Measurements from ENCODE around the gene BICD1. TPM values are rescaled to one million over a fixed set of nuclear protein-coding genes. Genes with fewer than 3 reads are reported as not detected.
A peak's percentile ranks its signal among the peaks of the same experiment; 100 is the strongest.
"Not testable (repeated sequence)": the region's sequence is repeated elsewhere in the genome, so short reads cannot be mapped to it uniquely, and the experiment has no call there.

Gene BICD1
- total and polyA plus RNA-seq, 9 donors = 7.7 to 16.9 (median 9.4) TPM

- Histone ChIP-seq H3K9me3 (replicated peaks; ENCODE audit: control insufficient read depth, low read depth, low read length) (no peaks in the 10 kb centered on the region), H3K27ac (ENCODE audit: low read length) (peak overlapping the region; percentile 60), H3K4me1 (ENCODE audit: control insufficient read depth, insufficient read depth, low read length) (peaks cover 3% of the 10 kb centered on the region), H3K36me3 (ENCODE audit: control insufficient read depth, insufficient read depth, low read length) (no peaks in the 10 kb centered on the region), H3K27me3 (ENCODE audit: control insufficient read depth, insufficient read depth, low read length) (no peaks in the 10 kb centered on the region), H3K4me3 (ENCODE audit: low read length) (no peak overlapping the region)
- peak; percentile 79 for DNase-seq
- 43% methylated on average over 2 of the region's 10 CpGs for WGBS (ENCODE audit: insufficient coverage)
Observed at GRCh38 chr12:32270818-32271710, 164.4 kb downstream of the BICD1 start.

DNA sequence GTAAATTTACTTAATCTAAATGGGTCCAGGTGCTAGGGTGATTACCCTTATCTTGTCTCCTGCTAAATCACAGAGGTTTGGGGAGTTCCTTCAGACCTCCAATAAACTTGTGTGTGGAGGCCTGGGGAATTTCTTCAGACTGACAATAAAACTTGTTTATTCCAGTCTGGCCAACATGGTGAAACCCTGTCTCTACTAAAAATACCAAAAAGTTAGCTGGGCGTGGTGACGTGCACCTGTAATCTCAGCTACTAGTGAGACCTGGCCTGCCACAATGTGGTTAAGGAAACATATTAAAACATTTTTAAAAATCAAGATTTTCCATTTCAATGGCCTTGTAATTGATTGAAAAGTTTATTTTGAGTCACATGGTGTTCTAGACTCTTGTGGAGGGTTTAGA is 165.8 kb downstream of the BICD1 start:
- H3K27ac ChIP-seq (ENCODE audit: low read length) = no peak overlapping the region
- H3K36me3 ChIP-seq (ENCODE audit: control insufficient read depth, insufficient read depth, low read length) = no peaks in the 10 kb centered on the region
- no peak overlapping the region for H3K4me3 ChIP-seq (ENCODE audit: low read length)
- no peaks in the 10 kb centered on the region for H3K27me3 ChIP-seq (ENCODE audit: control insufficient read depth, insufficient read depth, low read length)
- H3K4me1 ChIP-seq (ENCODE audit: control insufficient read depth, insufficient read depth, low read length) = peaks cover 3% of the 10 kb centered on the region
- DNase-seq = no peak
- no peaks in the 10 kb centered on the region for H3K9me3 ChIP-seq (replicated peaks; ENCODE audit: control insufficient read depth, low read depth, low read length)
- no CpG with 5 or more reads among the region's 2 CpGs for WGBS (ENCODE audit: insufficient coverage)

GRCh38 chr12:32273063-32273522 is 166.4 kb downstream of the BICD1 start:
- Histone ChIP-seq H3K27ac (ENCODE audit: low read length) (no peak overlapping the region), H3K27me3 (ENCODE audit: control insufficient read depth, insufficient read depth, low read length) (no peaks in the 10 kb centered on the region), H3K9me3 (replicated peaks; ENCODE audit: control insufficient read depth, low read depth, low read length) (no peaks in the 10 kb centered on the region), H3K36me3 (ENCODE audit: control insufficient read depth, insufficient read depth, low read length) (no peaks in the 10 kb centered on the region), H3K4me3 (ENCODE audit: low read length) (no peak overlapping the region), H3K4me1 (ENCODE audit: control insufficient read depth, insufficient read depth, low read length) (peaks cover 3% of the 10 kb centered on the region)
- WGBS (ENCODE audit: insufficient coverage) = 86% methylated on average over 2 of the region's 4 CpGs
- no peak for DNase-seq

- 25% methylated on average over 2 of the region's 7 CpGs for WGBS (ENCODE audit: insufficient coverage)
- Histone ChIP-seq H3K4me3 (ENCODE audit: low read length) (no peak overlapping the region), H3K27me3 (ENCODE audit: control insufficient read depth, insufficient read depth, low read length) (no peaks in the 10 kb centered on the region), H3K4me1 (ENCODE audit: control insufficient read depth, insufficient read depth, low read length) (peaks cover 3% of the 10 kb centered on the region), H3K27ac (ENCODE audit: low read length) (no peak overlapping the region), H3K9me3 (replicated peaks; ENCODE audit: control insufficient read depth, low read depth, low read length) (no peaks in the 10 kb centered on the region), H3K36me3 (ENCODE audit: control insufficient read depth, insufficient read depth, low read length) (no peaks in the 10 kb centered on the region)
- peak; percentile 22 for DNase-seq
Observed at GRCh38 chr12:32273712-32274111, 167.1 kb downstream of the BICD1 start.

- Histone ChIP-seq H3K27ac (ENCODE audit: low read length) (no peak overlapping the region), H3K4me3 (ENCODE audit: low read length) (no peak overlapping the region)
- no CpG with 5 or more reads among the region's 2 CpGs for WGBS (ENCODE audit: insufficient coverage)
Observed at GRCh38 chr12:32274665-32275064, 168.0 kb downstream of the BICD1 start.

GRCh38 chr12:32275520-32275919 is 168.9 kb downstream of the BICD1 start:
- 97% methylated on average over 17 of the region's 17 CpGs for WGBS (ENCODE audit: insufficient coverage)
- H3K27me3 ChIP-seq (ENCODE audit: control insufficient read depth, insufficient read depth, low read length); H3K27ac ChIP-seq (ENCODE audit: low read length); H3K4me1 ChIP-seq (ENCODE audit: control insufficient read depth, insufficient read depth, low read length); H3K36me3 ChIP-seq (ENCODE audit: control insufficient read depth, insufficient read depth, low read length); DNase-seq; H3K9me3 ChIP-seq (replicated peaks; ENCODE audit: control insufficient read depth, low read depth, low read length); H3K4me3 ChIP-seq (ENCODE audit: low read length): not testable (repeated sequence)

More at GRCh38 chr12:32274665-32275064, 168.0 kb downstream of the BICD1 start:
- no peak for DNase-seq
- Histone ChIP-seq H3K36me3 (ENCODE audit: control insufficient read depth, insufficient read depth, low read length) (no peaks in the 10 kb centered on the region), H3K4me1 (ENCODE audit: control insufficient read depth, insufficient read depth, low read length) (peaks cover 3% of the 10 kb centered on the region), H3K9me3 (replicated peaks; ENCODE audit: control insufficient read depth, low read depth, low read length) (no peaks in the 10 kb centered on the region), H3K27me3 (ENCODE audit: control insufficient read depth, insufficient read depth, low read length) (no peaks in the 10 kb centered on the region)

DNA sequence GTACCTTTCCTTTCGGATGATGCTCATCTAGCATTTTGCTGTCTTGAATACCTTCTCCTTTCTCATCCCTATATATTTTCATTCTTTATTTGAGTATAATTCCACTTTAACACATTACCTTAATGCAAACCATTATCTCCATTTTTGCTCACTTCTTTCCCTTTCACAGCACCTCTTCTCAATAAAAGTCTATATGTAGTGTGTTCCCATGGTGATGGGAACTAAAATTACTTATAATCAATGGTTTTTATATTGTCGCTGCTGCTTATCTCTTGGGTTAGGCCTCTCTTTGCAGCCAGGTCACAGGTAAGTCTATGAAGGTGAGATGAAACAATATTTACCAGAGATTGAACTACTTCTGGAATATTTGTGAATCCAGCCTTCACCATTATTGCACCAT is 171.1 kb downstream of the BICD1 start:
- peaks cover 2% of the 10 kb centered on the region for H3K4me1 ChIP-seq (ENCODE audit: control insufficient read depth, insufficient read depth, low read length)
- no peaks in the 10 kb centered on the region for H3K9me3 ChIP-seq (replicated peaks; ENCODE audit: control insufficient read depth, low read depth, low read length)
- H3K27ac ChIP-seq (ENCODE audit: low read length) = no peak overlapping the region
- no peak overlapping the region for H3K4me3 ChIP-seq (ENCODE audit: low read length)
- no CpG with 5 or more reads among the region's 2 CpGs for WGBS (ENCODE audit: insufficient coverage)
- no peaks in the 10 kb centered on the region for H3K36me3 ChIP-seq (ENCODE audit: control insufficient read depth, insufficient read depth, low read length)
- no peak for DNase-seq
- H3K27me3 ChIP-seq (ENCODE audit: control insufficient read depth, insufficient read depth, low read length) = no peaks in the 10 kb centered on the region

- H3K27me3 ChIP-seq (ENCODE audit: control insufficient read depth, insufficient read depth, low read length) = no peaks in the 10 kb centered on the region
- H3K36me3 ChIP-seq (ENCODE audit: control insufficient read depth, insufficient read depth, low read length) = no peaks in the 10 kb centered on the region
- H3K4me3 ChIP-seq (ENCODE audit: low read length) = no peak overlapping the region
- 84% methylated on average over 2 of the region's 3 CpGs for WGBS (ENCODE audit: insufficient coverage)
- no peaks in the 10 kb centered on the region for H3K4me1 ChIP-seq (ENCODE audit: control insufficient read depth, insufficient read depth, low read length)
- H3K9me3 ChIP-seq (replicated peaks; ENCODE audit: control insufficient read depth, low read depth, low read length) = no peaks in the 10 kb centered on the region
- H3K27ac ChIP-seq (ENCODE audit: low read length) = no peak overlapping the region
- DNase-seq = no peak
Observed at GRCh38 chr12:32281098-32281497, 174.5 kb downstream of the BICD1 start.

GRCh38 chr12:32284561-32284960 is 177.9 kb downstream of the BICD1 start:
- WGBS (ENCODE audit: insufficient coverage) = 49% methylated on average over 4 of the region's 9 CpGs
- Histone ChIP-seq H3K27ac (ENCODE audit: low read length) (no peak overlapping the region), H3K9me3 (replicated peaks; ENCODE audit: control insufficient read depth, low read depth, low read length) (no peaks in the 10 kb centered on the region)

DNA sequence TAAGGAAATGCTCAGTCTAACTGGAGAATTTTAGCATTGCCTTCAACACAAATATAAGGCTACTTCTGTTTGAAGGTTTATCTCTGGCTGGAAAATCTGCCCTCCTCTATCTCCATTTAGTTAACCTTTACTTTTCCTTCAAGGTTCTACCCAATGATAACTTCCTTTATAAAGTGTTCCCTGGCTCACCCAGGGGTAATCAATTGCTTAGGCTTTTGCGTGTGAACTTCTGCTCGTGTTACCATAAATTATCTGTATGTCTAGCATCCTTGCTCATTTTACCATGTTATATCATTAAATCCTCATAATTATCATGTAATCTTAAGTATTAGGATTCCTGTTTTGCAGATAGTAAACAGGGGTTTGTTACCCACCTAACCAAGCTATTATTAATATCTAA is 178.4 kb downstream of the BICD1 start:
- H3K4me3 ChIP-seq (ENCODE audit: low read length) = no peak overlapping the region
- H3K4me1 ChIP-seq (ENCODE audit: control insufficient read depth, insufficient read depth, low read length) = no peaks in the 10 kb centered on the region
- H3K9me3 ChIP-seq (replicated peaks; ENCODE audit: control insufficient read depth, low read depth, low read length) = no peaks in the 10 kb centered on the region
- H3K36me3 ChIP-seq (ENCODE audit: control insufficient read depth, insufficient read depth, low read length) = no peaks in the 10 kb centered on the region
- DNase-seq = no peak
- no peak overlapping the region for H3K27ac ChIP-seq (ENCODE audit: low read length)
- WGBS (ENCODE audit: insufficient coverage) = no CpG with 5 or more reads among the region's 2 CpGs
- H3K27me3 ChIP-seq (ENCODE audit: control insufficient read depth, insufficient read depth, low read length) = no peaks in the 10 kb centered on the region

More at GRCh38 chr12:32284561-32284960, 177.9 kb downstream of the BICD1 start:
- Histone ChIP-seq H3K4me3 (ENCODE audit: low read length) (no peak overlapping the region), H3K27me3 (ENCODE audit: control insufficient read depth, insufficient read depth, low read length) (no peaks in the 10 kb centered on the region), H3K4me1 (ENCODE audit: control insufficient read depth, insufficient read depth, low read length) (no peaks in the 10 kb centered on the region), H3K36me3 (ENCODE audit: control insufficient read depth, insufficient read depth, low read length) (no peaks in the 10 kb centered on the region)
- no peak for DNase-seq
